Measurements from ENCODE around the gene PARD3B.

PARD3B gene

DNA sequence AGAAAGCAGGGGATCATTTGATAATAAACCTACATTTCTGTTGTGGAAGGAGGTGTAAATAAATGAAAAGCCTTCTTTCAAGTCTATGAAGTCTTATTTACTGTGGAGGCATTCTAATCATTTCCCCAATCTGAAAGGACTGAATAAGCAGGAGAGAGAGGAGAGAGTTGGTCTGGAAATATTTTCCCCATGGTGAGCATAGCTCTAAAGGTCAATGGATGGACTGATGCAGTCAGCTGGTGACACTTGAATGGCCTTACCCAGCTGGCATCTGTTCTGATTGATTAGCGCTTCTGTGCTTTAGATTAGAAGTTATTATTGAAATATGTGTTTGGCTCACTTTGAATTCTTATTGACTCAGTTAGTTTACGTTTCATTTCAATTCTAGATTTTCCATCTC lies 122.7 kb downstream of the PARD3B start:
- Histone ChIP-seq H3K4me1 (ENCODE audit: control extremely low read depth in 1 of 4, control insufficient read depth in 4 of 4, insufficient read depth in 4 of 4, low read length in 3 of 4) (no peaks in the 10 kb centered on the region), H3K4me3 (ENCODE audit: control insufficient read depth in 1 of 7, extremely low read depth in 1 of 7, insufficient read depth in 4 of 7, low read depth in 2 of 7, low read length in 6 of 7) (no peak overlapping the region), H3K27ac (ENCODE audit: insufficient read depth in 1 of 2, low read depth in 1 of 2, low read length in 2 of 2, poor library complexity in 1 of 2, severe bottlenecking in 2 of 2) (no peak overlapping the region), H3K9me3 (ENCODE audit: control extremely low read depth in 1 of 5, control insufficient read depth in 4 of 5, insufficient read depth in 2 of 5, low read depth in 1 of 5, low read length in 4 of 5) (no peaks in the 10 kb centered on the region), H3K27me3 (replicated peaks in 2 of 5; ENCODE audit: control insufficient read depth in 4 of 5, insufficient read depth in 5 of 5, low read length in 4 of 5) (no peaks in the 10 kb centered on the region), H3K36me3 (ENCODE audit: control insufficient read depth in 4 of 4, insufficient read depth in 4 of 4, low read length in 3 of 4) (no peaks in the 10 kb centered on the region)
- POLR2A ChIA-PET = no interaction called here
- CTCF ChIA-PET = no interaction called here
- DNase-seq = no peak
- WGBS (ENCODE audit: insufficient coverage) = no CpG with 5 or more reads among the region's 2 CpGs

DNA sequence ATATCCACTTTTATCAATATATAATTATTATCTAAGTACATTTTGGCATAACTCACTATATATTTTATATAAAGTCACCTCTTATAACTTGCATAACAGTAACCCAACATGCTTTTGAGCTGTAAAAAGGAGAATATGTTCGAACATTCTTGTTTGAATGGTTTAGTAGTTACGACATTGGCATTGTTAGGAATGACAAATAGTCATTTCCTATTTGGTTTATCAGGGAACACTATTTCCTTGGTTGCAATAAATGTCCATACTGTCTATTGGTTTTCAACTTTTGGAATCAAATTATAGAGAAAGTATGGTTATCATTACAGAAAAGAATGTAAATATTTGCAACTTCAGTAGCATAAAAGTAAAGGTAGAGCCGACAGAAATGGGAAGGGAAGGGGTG lies 124.1 kb downstream of the PARD3B start:
- Histone ChIP-seq H3K27me3 (replicated peaks in 2 of 5; ENCODE audit: control insufficient read depth in 4 of 5, insufficient read depth in 5 of 5, low read length in 4 of 5) (no peaks in the 10 kb centered on the region), H3K9me3 (ENCODE audit: control extremely low read depth in 1 of 5, control insufficient read depth in 4 of 5, insufficient read depth in 2 of 5, low read depth in 1 of 5, low read length in 4 of 5) (no peaks in the 10 kb centered on the region), H3K27ac (ENCODE audit: insufficient read depth in 1 of 2, low read depth in 1 of 2, low read length in 2 of 2, poor library complexity in 1 of 2, severe bottlenecking in 2 of 2) (no peak overlapping the region), H3K4me1 (ENCODE audit: control extremely low read depth in 1 of 4, control insufficient read depth in 4 of 4, insufficient read depth in 4 of 4, low read length in 3 of 4) (no peaks in the 10 kb centered on the region), H3K4me3 (ENCODE audit: control insufficient read depth in 1 of 7, extremely low read depth in 1 of 7, insufficient read depth in 4 of 7, low read depth in 2 of 7, low read length in 6 of 7) (no peak overlapping the region), H3K36me3 (ENCODE audit: control insufficient read depth in 4 of 4, insufficient read depth in 4 of 4, low read length in 3 of 4) (no peaks in the 10 kb centered on the region)
- DNase-seq = no peak
- no CpG with 5 or more reads among the region's 3 CpGs for WGBS (ENCODE audit: insufficient coverage)
- ChIA-PET CTCF (no interaction called here), POLR2A (no interaction called here)

DNA sequence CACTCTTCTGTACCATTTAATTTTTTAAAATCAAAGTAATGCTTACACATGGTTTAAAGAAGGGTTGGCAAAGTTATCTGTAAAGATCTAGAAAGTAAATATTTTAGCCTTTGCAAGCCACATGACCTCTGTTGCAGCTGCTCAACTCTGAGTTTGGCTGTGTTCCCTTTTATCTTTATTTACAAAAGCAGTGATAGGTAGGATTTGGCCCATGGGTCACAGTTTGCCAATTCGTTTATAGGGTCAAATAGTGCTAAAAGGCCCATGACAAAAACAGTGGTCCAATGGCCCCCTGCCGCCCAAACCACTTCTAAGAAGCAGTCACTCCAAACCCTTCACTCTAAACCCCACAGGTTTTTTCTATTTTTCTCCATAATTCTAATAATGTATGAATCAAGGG lies 124.8 kb downstream of the PARD3B start:
- no peak overlapping the region for H3K27ac ChIP-seq (ENCODE audit: insufficient read depth in 1 of 2, low read depth in 1 of 2, low read length in 2 of 2, poor library complexity in 1 of 2, severe bottlenecking in 2 of 2)
- POLR2A ChIA-PET = no interaction called here

DNA sequence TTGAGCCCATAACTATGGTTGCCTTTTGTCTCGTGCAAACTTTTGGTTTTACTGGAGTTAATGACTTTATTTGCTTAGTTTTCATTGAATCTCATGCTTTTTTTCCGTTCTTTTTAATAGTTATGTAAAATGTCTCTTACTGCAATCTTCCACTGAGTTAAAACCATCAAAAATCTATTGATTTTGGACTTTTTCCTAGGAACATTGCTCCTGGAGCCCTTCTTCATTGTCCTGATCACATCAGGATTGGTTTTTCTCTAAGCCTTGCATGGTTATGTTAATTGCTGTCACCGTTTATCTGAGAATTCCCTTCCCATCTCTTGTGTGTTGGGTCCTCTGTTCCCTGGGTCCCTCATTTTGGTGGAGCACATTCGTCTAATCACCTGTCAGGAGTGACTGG lies 125.5 kb downstream of the PARD3B start:
- DNase-seq = no peak
- CTCF ChIA-PET = no interaction called here
- no peak overlapping the region for H3K27ac ChIP-seq (ENCODE audit: insufficient read depth in 1 of 2, low read depth in 1 of 2, low read length in 2 of 2, poor library complexity in 1 of 2, severe bottlenecking in 2 of 2)
- H3K4me3 ChIP-seq (ENCODE audit: control insufficient read depth in 1 of 7, extremely low read depth in 1 of 7, insufficient read depth in 4 of 7, low read depth in 2 of 7, low read length in 6 of 7) = no peak overlapping the region
- POLR2A ChIA-PET = no interaction called here
- no peaks in the 10 kb centered on the region for H3K36me3 ChIP-seq (ENCODE audit: control insufficient read depth in 4 of 4, insufficient read depth in 4 of 4, low read length in 3 of 4)
- no peaks in the 10 kb centered on the region for H3K27me3 ChIP-seq (replicated peaks in 2 of 5; ENCODE audit: control insufficient read depth in 4 of 5, insufficient read depth in 5 of 5, low read length in 4 of 5)
- H3K9me3 ChIP-seq (ENCODE audit: control extremely low read depth in 1 of 5, control insufficient read depth in 4 of 5, insufficient read depth in 2 of 5, low read depth in 1 of 5, low read length in 4 of 5) = no peaks in the 10 kb centered on the region
- no peaks in the 10 kb centered on the region for H3K4me1 ChIP-seq (ENCODE audit: control extremely low read depth in 1 of 4, control insufficient read depth in 4 of 4, insufficient read depth in 4 of 4, low read length in 3 of 4)
- WGBS (ENCODE audit: insufficient coverage) = no CpG with 5 or more reads among the region's 4 CpGs

More for the DNA sequence above, 124.8 kb downstream of the PARD3B start:
- DNase-seq = no peak
- WGBS (ENCODE audit: insufficient coverage) = no CpG with 5 or more reads among the region's 2 CpGs
- no peaks in the 10 kb centered on the region for H3K36me3 ChIP-seq (ENCODE audit: control insufficient read depth in 4 of 4, insufficient read depth in 4 of 4, low read length in 3 of 4)
- no peaks in the 10 kb centered on the region for H3K9me3 ChIP-seq (ENCODE audit: control extremely low read depth in 1 of 5, control insufficient read depth in 4 of 5, insufficient read depth in 2 of 5, low read depth in 1 of 5, low read length in 4 of 5)
- no peak overlapping the region for H3K4me3 ChIP-seq (ENCODE audit: control insufficient read depth in 1 of 7, extremely low read depth in 1 of 7, insufficient read depth in 4 of 7, low read depth in 2 of 7, low read length in 6 of 7)
- H3K4me1 ChIP-seq (ENCODE audit: control extremely low read depth in 1 of 4, control insufficient read depth in 4 of 4, insufficient read depth in 4 of 4, low read length in 3 of 4) = no peaks in the 10 kb centered on the region
- H3K27me3 ChIP-seq (replicated peaks in 2 of 5; ENCODE audit: control insufficient read depth in 4 of 5, insufficient read depth in 5 of 5, low read length in 4 of 5) = no peaks in the 10 kb centered on the region
- CTCF ChIA-PET = no interaction called here

DNA sequence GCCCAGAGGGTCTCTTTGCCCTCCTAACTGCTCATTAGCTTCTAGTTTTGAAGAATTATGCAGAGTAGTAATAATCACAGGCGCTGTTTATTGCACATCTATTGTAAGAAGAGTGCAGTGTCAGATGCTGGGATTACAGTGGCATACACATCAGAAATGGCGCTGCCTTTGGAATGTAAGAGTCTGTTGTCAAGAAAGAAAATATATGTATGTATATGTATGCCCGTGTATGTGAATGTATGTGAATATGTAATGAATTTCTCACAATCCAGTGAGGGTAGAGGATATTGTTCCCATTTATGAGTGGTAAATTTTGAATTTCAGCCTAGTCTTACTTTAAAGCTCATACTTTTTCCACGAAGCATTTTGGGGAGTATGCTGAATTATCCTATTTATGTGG lies 127.5 kb downstream of the PARD3B start:
- Histone ChIP-seq H3K27ac (ENCODE audit: insufficient read depth in 1 of 2, low read depth in 1 of 2, low read length in 2 of 2, poor library complexity in 1 of 2, severe bottlenecking in 2 of 2) (no peak overlapping the region), H3K27me3 (replicated peaks in 2 of 5; ENCODE audit: control insufficient read depth in 4 of 5, insufficient read depth in 5 of 5, low read length in 4 of 5) (no peaks in the 10 kb centered on the region), H3K9me3 (ENCODE audit: control extremely low read depth in 1 of 5, control insufficient read depth in 4 of 5, insufficient read depth in 2 of 5, low read depth in 1 of 5, low read length in 4 of 5) (no peaks in the 10 kb centered on the region), H3K36me3 (ENCODE audit: control insufficient read depth in 4 of 4, insufficient read depth in 4 of 4, low read length in 3 of 4) (no peaks in the 10 kb centered on the region), H3K4me1 (ENCODE audit: control extremely low read depth in 1 of 4, control insufficient read depth in 4 of 4, insufficient read depth in 4 of 4, low read length in 3 of 4) (no peaks in the 10 kb centered on the region), H3K4me3 (ENCODE audit: control insufficient read depth in 1 of 7, extremely low read depth in 1 of 7, insufficient read depth in 4 of 7, low read depth in 2 of 7, low read length in 6 of 7) (no peak overlapping the region)
- no peak for DNase-seq
- CTCF ChIA-PET = no interaction called here
- 100% methylated on average over 1 of the region's 4 CpGs for WGBS (ENCODE audit: insufficient coverage)
- POLR2A ChIA-PET = no interaction called here

DNA sequence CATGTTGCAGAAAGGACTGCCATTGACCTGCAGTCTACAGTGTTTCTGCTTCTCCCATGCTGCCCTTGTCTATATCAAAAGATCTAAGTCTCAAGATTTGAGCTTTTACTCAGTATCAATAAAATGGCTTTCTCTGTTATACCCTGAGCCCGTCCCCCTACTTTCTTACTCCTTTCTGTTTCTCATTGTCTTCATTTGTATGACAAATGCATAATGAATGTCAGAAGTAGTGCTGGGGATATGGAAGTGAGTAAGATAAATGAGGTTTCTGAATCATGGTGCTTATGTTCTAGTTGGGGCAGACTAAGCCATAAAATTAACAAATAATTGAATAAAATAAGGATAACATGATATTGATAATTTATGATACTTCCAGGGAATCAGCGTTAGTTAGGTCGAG lies 128.6 kb downstream of the PARD3B start:
- H3K4me3 ChIP-seq (ENCODE audit: control insufficient read depth in 1 of 7, extremely low read depth in 1 of 7, insufficient read depth in 4 of 7, low read depth in 2 of 7, low read length in 6 of 7) = no peak overlapping the region
- CTCF ChIA-PET = interaction anchor here (0.6 kb wide), 1 partner anchor 155 kb away, joined by 3 read pairs; no protein-coding TSS in a partner anchor

DNA sequence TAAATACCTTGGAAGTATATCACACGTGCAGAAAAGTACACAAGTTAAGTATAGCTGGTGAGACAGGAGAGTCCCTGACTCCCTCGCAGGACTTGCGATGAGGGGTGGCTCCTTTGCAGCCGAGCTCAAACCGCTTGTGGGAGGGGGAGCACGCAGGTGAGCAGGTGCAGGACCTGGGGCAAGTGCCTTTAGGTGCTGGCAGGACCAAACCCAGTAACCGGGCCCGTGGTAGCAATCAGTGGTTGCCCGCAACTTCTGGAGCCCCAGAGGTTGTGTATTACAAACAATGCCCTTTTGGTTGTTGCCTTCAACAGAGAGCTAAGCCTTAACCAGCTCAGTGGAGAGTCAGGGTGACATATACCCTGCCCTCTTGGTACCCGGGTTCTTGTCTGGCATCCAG lies 132.8 kb downstream of the PARD3B start:
- WGBS (ENCODE audit: insufficient coverage) = 96% methylated on average over 10 of the region's 10 CpGs
- Histone ChIP-seq H3K4me1 (ENCODE audit: control extremely low read depth in 1 of 4, control insufficient read depth in 4 of 4, insufficient read depth in 4 of 4, low read length in 3 of 4) (no peaks in the 10 kb centered on the region), H3K4me3 (ENCODE audit: control insufficient read depth in 1 of 7, extremely low read depth in 1 of 7, insufficient read depth in 4 of 7, low read depth in 2 of 7, low read length in 6 of 7) (no peak overlapping the region), H3K27ac (ENCODE audit: insufficient read depth in 1 of 2, low read depth in 1 of 2, low read length in 2 of 2, poor library complexity in 1 of 2, severe bottlenecking in 2 of 2) (no peak overlapping the region), H3K27me3 (replicated peaks in 2 of 5; ENCODE audit: control insufficient read depth in 4 of 5, insufficient read depth in 5 of 5, low read length in 4 of 5) (no peaks in the 10 kb centered on the region), H3K9me3 (ENCODE audit: control extremely low read depth in 1 of 5, control insufficient read depth in 4 of 5, insufficient read depth in 2 of 5, low read depth in 1 of 5, low read length in 4 of 5) (peaks cover 0 to 2% (median 0%) of the 10 kb centered on the region in 5 experiments), H3K36me3 (ENCODE audit: control insufficient read depth in 4 of 4, insufficient read depth in 4 of 4, low read length in 3 of 4) (no peaks in the 10 kb centered on the region)
- ChIA-PET CTCF (interaction anchor here (0.7 to 1.3 kb wide), 2 partner anchors 14 to 18 kb away, joined by 3 to 4 read pairs; no protein-coding TSS in a partner anchor), POLR2A (no interaction called here)
- no peak for DNase-seq

More for the DNA sequence above, 128.6 kb downstream of the PARD3B start:
- Histone ChIP-seq H3K9me3 (ENCODE audit: control extremely low read depth in 1 of 5, control insufficient read depth in 4 of 5, insufficient read depth in 2 of 5, low read depth in 1 of 5, low read length in 4 of 5) (peaks cover 0 to 2% (median 0%) of the 10 kb centered on the region in 5 experiments), H3K36me3 (ENCODE audit: control insufficient read depth in 4 of 4, insufficient read depth in 4 of 4, low read length in 3 of 4) (no peaks in the 10 kb centered on the region), H3K27me3 (replicated peaks in 2 of 5; ENCODE audit: control insufficient read depth in 4 of 5, insufficient read depth in 5 of 5, low read length in 4 of 5) (no peaks in the 10 kb centered on the region), H3K27ac (ENCODE audit: insufficient read depth in 1 of 2, low read depth in 1 of 2, low read length in 2 of 2, poor library complexity in 1 of 2, severe bottlenecking in 2 of 2) (no peak overlapping the region), H3K4me1 (ENCODE audit: control extremely low read depth in 1 of 4, control insufficient read depth in 4 of 4, insufficient read depth in 4 of 4, low read length in 3 of 4) (no peaks in the 10 kb centered on the region)
- POLR2A ChIA-PET = no interaction called here
- WGBS (ENCODE audit: insufficient coverage) = no CpG with 5 or more reads among the region's 3 CpGs
- DNase-seq = no peak
